NCI-H345 (cell line): ENCODE results near the gene KAT2B.

Experiments used
- DNase-seq: peaks from one replicate; lab custom pipeline; 2025; lab: John Stamatoyannopoulos, UW

KAT2B gene

DNA sequence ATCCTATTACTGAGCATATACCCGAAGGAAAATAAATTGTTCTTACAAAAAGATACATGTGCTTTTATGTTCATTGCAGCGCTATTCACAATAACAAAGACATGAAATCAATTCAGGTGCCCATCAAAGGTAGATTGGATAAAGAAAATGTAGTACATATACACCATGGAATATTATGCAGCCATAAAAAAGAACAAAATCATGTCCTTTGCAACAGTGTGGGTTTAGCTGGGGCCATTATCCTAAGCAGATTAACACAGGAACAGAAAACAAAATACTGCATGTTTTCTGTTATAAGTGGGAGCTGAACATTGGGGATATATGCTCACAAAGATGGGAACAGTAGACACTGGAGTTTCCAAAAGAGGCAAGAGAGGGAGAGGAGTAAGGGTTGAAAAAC is 103.3 kb downstream of the KAT2B start:
- no peak for DNase-seq

DNA sequence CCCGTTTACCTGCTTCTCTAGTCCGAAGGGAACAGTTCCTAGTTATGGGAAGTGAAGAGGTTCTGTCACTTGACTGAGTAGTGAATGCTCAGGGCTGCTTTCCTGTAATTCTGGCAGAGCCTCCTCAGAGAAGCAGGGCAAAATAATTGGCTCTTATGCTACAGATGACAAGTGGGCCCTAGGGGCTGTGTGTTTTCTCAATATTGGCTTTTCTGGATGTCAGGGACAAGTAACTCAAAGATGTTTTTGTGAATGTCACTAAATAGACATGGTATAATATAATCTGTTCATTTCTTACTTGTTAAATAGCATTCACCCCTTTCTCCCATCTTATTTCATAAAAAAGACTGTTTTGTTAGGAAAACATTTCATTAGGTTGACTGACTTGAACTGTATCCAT is 105.6 kb downstream of the KAT2B start:
- DNase-seq: no peak

DNA sequence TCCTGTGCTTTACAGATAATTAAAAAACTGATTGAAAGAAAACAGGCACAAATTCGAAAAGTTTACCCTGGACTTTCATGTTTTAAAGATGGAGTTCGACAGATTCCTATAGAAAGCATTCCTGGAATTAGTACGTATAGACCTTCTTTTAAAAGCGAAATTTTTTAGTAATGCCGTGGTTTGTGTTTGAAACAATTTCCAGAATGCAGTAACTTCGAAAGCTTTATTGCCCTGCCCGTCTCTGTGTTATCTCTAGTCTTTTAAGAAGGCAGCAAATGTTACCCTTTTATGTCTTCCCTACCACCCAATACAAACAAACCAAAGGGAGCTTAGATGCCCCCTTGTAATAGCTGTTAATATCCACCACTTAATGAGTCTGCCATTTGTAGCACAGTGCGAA is 106.1 kb downstream of the KAT2B start:
- no peak for DNase-seq

DNA sequence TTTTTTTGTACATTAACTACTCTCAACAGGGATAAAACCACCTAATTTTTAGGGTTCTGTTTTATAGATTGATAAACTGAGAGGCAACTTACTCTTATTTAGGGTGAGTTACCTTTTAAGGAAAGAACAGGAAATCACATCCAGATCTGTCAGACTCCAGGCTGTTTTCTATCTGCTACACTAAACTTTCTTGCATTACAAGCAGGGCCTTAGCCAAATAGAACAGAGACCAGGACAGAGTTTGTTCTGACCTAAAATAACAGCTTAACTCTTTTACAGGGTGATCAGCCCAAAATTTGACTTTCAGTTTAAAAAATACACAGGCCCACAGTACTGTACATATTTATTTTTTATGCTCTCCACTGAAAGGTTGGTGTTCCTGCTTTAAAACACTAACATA is 107.1 kb downstream of the KAT2B start:
- DNase-seq: no peak

DNA sequence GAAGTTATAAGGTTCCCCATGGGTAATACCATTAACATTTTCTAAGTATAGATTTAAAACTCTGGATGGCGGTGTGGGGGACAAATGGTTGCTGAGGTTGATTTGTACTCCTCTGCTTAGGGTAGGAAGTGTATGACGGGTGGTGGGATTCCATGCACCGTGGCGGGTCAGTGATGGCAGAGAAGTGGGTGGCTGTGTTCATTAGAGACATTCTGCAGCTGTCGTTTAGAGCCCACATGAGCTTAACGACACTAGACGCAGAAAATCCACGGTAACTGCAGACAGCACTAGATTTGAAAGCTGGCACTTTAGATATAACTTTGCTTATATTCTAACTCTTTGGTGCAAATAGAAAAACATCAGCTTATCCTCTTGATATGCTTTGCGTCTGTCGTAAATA is 108.2 kb downstream of the KAT2B start:
- DNase-seq: no peak

DNA sequence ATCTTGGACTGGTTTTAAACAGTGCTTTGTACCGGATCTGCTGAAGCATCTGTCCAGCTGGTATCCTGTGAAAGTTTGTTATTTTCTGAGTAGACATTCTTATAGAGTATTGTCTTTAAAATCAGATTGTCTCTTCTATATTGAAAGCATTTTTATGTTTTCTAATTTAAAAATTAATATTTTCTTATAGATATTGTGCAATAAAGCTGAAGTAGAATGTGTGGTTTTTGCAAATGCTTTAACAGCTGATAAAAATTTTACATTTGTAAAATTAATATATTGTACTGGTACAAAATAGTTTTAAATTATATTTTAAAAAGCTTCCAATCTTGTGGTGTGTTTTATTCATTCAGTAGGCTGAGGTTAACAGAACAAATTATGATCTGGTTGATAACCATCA is 113.8 kb downstream of the KAT2B start:
- DNase-seq: no peak

DNA sequence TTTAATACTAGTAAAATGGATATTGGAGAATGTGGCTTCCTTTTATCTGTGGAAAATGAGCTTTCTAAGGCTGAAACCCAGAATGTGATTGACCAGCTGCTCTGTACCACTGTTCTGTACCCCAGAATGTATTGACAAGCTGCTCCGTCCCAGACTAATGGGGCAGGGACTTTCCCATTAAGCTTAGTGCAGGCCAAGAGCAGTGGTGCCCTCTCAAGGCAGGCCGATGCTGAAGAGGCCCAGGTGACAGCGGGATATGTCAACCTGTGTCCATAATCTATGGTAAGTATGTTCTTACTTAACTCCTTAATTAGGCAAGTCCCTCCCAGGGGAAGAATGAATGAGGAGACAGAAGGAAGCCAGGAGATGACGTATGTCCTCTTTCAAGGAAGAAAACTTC is 114.7 kb downstream of the KAT2B start:
- no peak for DNase-seq

DNA sequence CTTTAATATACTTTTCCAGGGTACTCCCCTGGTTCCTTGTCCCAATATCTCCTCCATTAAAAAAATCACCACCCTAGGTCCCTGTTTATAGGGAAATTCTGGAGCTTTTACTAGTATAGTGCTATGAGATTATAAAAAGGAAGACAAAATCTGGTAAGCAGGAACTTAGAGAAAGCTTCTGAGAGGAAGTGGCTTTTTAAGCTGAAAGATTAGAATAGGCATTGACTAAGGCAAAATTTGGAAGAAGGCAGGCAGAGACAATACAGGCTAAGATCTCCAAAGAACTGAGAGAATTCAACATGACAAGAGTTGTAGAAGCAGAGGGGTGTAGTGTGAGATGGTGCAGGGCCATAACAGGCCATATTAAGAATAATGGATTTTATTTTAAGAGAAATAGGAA is 120.0 kb downstream of the KAT2B start:
- no peak for DNase-seq

DNA sequence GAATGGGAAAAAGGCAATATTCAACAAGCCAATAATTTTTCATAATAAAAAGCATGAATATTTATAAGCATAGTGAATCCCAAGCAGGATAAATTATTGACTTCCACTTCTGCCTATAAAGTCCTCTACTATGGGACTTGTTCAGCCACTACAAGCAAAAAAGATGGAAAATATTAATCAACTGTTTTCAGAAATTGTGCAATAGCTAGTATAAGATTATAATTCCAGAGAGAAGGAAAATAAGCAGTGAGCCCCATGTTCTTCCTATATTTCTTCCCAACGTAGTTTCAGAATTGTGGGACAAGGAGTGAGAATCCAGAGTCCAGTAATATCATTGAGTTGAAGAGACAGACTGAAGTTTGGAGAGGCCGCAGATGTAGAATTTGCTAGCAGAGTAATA is 121.5 kb downstream of the KAT2B start:
- no peak for DNase-seq

DNA sequence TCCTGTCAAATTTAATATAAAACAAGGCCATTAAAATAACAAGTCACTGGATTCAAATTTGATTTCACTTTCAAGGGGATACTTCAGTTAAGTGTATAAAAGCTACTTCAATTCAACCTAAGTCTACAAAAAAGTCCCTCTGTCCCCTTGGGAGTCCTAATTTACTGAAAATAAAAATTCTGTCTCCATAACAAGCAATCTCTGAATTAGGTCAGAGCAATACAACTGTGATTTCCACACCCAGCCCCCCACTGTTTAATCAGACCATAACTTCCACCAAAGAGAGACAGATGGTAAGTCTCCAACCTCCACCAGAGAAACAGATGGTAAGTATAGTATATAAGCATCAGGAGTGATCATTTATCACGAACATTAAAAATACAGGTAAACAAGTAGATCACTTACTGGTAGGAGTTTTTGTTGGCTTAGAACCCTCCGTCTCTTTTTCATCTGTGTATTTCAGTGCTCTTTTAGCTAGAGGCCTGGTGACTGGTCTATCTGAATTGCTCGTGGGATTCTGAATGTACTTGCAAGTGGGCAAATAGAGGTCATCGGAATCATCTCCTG is 133.7 kb downstream of the KAT2B start:
- DNase-seq: no peak

DNA sequence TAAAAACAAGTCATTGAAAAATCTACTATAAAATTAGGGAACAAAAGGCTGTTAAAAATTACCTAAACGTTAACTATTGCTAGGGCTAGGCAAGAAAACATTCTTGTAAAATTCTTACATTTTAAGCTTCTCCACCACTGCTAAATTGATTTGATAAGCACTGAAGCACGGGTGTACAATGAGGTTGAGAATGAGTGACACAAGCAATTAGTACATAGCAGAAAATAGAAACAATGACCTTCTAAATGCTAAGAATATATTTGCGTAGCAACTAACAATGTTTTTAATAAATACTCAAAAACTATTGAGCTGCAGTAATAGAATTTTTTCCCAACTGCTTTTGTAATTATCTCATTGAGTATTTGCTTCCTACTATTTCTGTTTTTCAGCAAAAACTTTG is 141.0 kb downstream of the KAT2B start:
- no peak for DNase-seq

DNA sequence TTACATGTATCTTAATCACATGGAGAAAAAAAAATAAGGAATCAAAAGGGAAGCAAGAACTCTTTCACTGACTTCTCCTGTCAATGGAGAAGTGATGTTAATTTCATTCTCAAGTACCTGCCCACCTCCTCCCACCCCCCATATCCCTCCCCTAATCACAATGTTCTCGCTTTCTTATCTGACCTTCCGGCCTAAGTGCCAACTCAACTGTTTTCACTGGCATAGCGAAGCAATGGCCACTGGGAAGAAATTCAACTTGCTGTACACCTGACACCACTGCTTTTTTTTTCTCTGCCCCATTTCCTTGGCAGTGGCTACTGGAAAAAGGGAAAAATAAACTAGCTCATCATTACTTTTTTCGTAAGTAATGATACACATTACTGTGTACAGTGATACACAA is 142.0 kb downstream of the KAT2B start:
- no peak for DNase-seq

DNA sequence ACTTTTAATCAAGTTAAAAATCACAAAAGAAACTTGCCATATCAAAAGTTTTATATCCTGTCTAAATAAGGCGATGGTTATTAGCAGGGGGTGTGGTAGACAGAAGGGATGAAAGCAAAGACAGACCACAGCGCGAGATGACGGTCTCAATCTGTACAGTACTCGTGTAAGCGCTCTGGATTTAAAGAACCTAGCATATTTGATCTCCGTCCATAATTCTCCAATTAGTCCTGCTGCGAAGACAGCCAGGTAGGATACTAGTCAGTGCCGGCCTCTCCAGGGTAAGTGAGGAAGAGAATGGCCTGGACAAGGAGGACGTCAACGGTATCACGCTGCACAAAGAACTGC is 145.1 kb downstream of the KAT2B start:
- DNase-seq: no peak

DNA sequence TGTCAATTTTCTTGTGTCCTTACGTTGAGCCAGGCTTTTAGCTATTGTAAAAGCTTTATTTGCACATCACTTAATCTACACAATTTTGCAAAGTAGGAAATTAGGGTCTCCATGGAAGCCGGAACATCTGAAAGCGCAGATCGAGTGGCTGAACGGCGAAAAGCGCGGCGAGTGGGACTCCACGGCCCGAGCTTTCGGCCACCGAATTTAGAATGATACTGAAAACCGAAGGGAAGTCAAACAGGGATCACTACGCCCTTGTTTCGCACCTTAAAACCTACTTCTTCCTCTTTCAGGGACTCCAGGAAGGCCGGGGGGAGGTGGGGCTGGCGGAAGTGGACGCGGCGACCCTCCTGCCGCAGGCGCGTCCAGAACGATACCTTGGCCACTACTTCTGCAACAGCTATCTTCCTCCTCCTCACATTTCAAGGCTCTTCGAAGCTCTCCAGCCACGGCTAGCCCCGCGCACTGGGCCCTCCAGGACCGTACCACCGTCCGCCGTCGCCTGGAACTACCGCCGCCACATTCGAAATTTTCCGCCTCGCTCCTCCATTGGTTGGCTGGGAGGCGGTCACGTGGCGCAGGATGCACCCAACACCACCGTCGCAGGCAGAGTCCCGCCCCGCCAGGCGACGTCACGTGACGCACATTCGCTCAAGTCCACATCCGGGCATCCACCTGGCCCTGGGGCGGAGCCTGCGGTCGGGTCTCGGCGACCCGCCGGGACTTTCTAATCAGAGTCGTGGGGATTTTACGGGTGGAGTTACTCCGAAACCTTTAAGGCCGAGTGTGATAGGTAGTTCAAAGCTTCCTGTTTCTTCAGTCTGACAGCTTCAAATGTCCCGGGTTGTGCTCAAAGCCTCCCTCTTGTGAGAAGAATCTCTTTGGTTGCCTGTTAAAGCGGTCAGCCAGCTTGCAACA is 145.7 kb downstream of the KAT2B start, which contains the start of gene SGO1:
SGO1 (minus strand) TSS at position 528 of the 921 bp plus-strand sequence. CDS start 2,179 bp downstream, outside the sequence.
- DNase-seq: peak; percentile 95

DNA sequence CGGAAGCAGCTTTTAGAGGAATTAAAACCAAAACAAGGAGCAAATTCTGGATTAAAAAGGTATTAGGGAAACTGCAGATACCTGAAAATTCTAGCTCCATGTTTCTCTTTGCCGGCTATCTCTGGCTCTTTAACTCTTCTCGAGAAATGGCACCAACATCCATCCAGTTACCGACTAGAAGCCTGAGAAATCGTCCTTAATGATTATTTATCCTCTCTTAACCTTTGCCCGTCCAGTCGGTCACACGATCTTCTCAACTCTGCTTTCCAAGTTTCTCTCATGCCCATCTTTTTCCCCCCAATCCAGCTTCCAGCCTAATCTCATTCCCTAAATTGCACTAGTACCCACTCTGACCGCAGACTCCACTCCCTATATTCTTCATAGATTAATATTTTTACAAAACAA is 146.4 kb downstream of the KAT2B start:
- no peak for DNase-seq

DNA sequence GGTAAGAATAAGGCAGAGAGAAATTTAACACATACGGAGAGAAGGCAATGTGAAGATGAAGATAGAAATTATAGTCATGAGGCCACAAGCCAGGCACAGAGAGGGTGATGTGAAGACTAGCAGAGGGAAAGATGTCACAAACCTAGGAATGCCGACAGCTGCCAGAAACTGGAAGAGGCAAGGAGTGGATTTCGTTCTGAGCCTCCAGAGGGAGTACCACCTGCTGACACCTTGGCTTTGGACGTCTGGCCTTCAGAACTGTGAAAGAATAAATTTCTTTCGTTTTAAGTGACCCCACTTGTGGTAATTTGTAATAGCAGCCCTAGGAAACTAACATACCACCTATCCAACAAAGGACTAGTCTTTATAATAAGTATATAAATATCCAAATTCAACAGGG is 150.7 kb downstream of the KAT2B start:
- DNase-seq: no peak

DNA sequence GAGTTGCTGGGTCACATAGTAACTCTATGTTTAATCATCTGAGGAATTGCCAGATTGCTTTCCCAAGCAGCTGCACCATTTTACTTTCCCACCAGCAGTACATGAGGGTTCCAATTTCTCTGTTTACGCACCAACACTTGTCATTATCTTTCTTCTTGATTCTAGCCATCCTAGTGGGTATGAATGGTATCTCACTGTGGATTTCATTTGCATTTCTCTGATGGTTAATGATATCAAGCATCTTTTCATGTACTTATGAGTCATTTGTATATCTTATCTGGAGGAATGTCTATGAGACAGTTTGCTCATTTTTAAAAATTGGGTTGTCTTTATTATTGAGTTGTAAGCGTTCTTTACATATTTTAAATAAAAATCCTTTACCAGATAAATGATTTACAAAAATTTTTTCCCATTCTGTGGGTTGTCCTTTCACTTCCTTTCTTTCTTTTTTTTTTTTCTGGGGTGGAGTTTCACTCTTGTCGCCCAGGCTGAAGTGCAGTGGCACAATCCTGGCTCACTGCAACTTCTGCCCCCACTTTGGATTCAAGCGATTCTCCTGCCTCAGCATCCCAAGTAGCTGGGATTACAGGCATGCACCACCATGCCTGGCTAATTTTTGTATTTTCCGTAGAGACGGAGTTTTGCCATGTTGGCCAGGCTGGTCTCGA is 154.7 kb downstream of the KAT2B start:
- DNase-seq: no peak

DNA sequence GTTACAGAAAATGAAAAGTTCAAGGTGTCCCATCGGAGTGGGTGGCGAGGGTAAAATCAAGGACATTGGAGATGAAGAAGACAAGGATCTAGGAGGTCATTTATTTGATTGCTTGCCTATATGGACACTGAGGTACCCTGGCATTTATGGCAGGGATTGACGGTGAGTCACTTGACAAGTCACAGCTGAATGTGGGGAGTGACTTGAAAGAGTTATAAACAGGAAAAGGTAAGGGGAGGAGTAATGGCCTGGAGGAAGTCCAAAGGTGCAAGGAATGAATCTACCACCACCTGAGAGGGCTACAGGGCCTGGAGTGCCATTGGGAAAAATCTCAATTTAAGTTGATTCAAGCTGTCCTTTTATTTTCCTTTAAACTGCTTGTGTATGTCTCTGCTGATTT is 157.5 kb downstream of the KAT2B start:
- DNase-seq: no peak

DNA sequence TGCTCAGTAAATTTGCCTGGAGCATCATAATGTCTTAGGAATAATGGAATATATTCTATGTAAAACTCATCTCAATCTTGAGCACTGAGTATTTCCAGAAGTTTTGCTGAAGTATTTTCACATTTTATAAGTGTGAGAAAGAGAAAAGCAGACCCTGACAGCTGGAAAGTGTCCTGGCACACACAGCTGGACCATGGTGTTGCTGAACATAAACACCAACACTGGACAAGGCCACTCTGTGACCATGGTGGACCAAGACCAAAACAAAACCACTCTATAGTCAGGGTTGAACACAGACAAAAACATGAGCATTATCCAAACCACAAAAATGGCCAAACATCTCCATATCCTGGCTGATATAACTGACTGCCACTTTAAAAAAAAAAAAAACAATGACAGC is 160.9 kb downstream of the KAT2B start:
- no peak for DNase-seq
